T-helper 22 cell (primary cell): Measurements from ENCODE around the gene EVX2.

Experiments
- DNase-seq: peaks from one replicate; pipeline ENCODE4 v3.0.0-alpha.2; 2020; ENCODE audit warnings: low read depth

EVX2 gene

GRCh38 chr2:176083796-176084261 lies at the start of gene EVX2:
TSS of gene EVX2 (minus strand) at chr2:176083962. CDS start at chr2:176083776, 186 bp downstream.
- no peak for DNase-seq

- no peak for DNase-seq
These were observed 49.6 kb upstream of the EVX2 start for GRCh38 chr2:176133389-176133788.

- no peak for DNase-seq
These were observed 48.7 kb upstream of the EVX2 start for GRCh38 chr2:176132205-176133171.

- no peak for DNase-seq
These were observed 48.0 kb upstream of the EVX2 start for GRCh38 chr2:176131848-176132158.

- no peak for DNase-seq
These were observed 47.4 kb upstream of the EVX2 start for GRCh38 chr2:176130957-176131847.

GRCh38 chr2:176130147-176130956 lies 46.6 kb upstream of the EVX2 start:
- DNase-seq, result no peak

GRCh38 chr2:176129813-176130146 lies 46.0 kb upstream of the EVX2 start:
- no peak for DNase-seq

GRCh38 chr2:176128982-176129796 lies 45.4 kb upstream of the EVX2 start, which contains the start of gene HOXD8:
TSS of gene HOXD8 (plus strand) at chr2:176129705. CDS start at chr2:176130367, 662 bp downstream.
- no peak for DNase-seq

GRCh38 chr2:176128172-176128981 lies 44.6 kb upstream of the EVX2 start:
- no peak for DNase-seq

GRCh38 chr2:176127774-176128072 lies 44.0 kb upstream of the EVX2 start:
- no peak for DNase-seq

- DNase-seq, result peak; percentile 19
These were observed 43.4 kb upstream of the EVX2 start for GRCh38 chr2:176126929-176127773.

GRCh38 chr2:176125772-176126054 lies 42.0 kb upstream of the EVX2 start:
- DNase-seq, result no peak

- DNase-seq, result no peak
These were observed 41.4 kb upstream of the EVX2 start for GRCh38 chr2:176124947-176125771.

- no peak for DNase-seq
These were observed 40.6 kb upstream of the EVX2 start for GRCh38 chr2:176124110-176124946.

GRCh38 chr2:176123411-176124109 lies 39.8 kb upstream of the EVX2 start:
- DNase-seq, result no peak

- no peak for DNase-seq
These were observed 39.1 kb upstream of the EVX2 start, which contains the start of gene HOXD9 for GRCh38 chr2:176122683-176123410. TSS of gene HOXD9 (plus strand) at chr2:176122719. CDS start at chr2:176122769, 50 bp downstream.
